Lung (tissue), 12 donors: Measurements from ENCODE around the gene CEP85L. TPM values are rescaled to one million over a fixed set of nuclear protein-coding genes. Genes with fewer than 3 reads are reported as not detected.

Experiments used
- ATAC-seq: fragments of 200-7000 bp; cut with Tn5 transposase; one replicate; pipeline ENCODE4 v1.9.1; 2020; ENCODE audit warnings: moderate number of reproducible peaks; ENCODE audit not compliant: insufficient read depth, low FRiP score
- DNase-seq, 3 donors: peaks; one replicate each; pipeline ENCODE4 v3.0.0-alpha.2; 2013 to 2017
- H3K27ac ChIP-seq, 2 donors: one replicate each; pipeline ENCODE4 v1.5.1; 2013; ENCODE audit warnings: mild to moderate bottlenecking in 2 of 2, moderate library complexity in 2 of 2, control low read depth in 1 of 2, inconsistent platforms in 1 of 2, low read depth in 1 of 2, low read length in 1 of 2
- H3K27me3 ChIP-seq, 3 donors: one replicate each; pipeline ENCODE4 v1.5.1; 2013; ENCODE audit warnings: low read length in 2 of 3; ENCODE audit not compliant: control insufficient read depth in 3 of 3, insufficient read depth in 3 of 3
- H3K36me3 ChIP-seq, 4 donors: one replicate each; pipeline ENCODE4 v1.5.1; 2013; ENCODE audit warnings: low read length in 4 of 4, mild to moderate bottlenecking in 1 of 4, moderate library complexity in 1 of 4; ENCODE audit not compliant: control insufficient read depth in 4 of 4, insufficient read depth in 4 of 4
- H3K4me1 ChIP-seq, 5 donors: one replicate each; pipeline ENCODE4 v1.5.1; 2013; ENCODE audit warnings: low read length in 5 of 5, mild to moderate bottlenecking in 2 of 5, moderate library complexity in 1 of 5; ENCODE audit not compliant: control insufficient read depth in 5 of 5, insufficient read depth in 5 of 5
- H3K4me3 ChIP-seq: one replicate; pipeline ENCODE4 v1.5.1; 2013; ENCODE audit warnings: mild to moderate bottlenecking, control low read depth, moderate library complexity
- H3K9ac ChIP-seq, 2 donors: one replicate each; pipeline ENCODE4 v1.5.1; 2013; ENCODE audit warnings: low read length in 2 of 2, control low read depth in 1 of 2; ENCODE audit not compliant: insufficient read depth in 1 of 2
- H3K9me3 ChIP-seq, 4 donors: one replicate each; pipeline ENCODE4 v1.5.1; 2013; ENCODE audit warnings: low read length in 3 of 4, mild to moderate bottlenecking in 1 of 4, moderate library complexity in 1 of 4; ENCODE audit not compliant: control insufficient read depth in 4 of 4, insufficient read depth in 3 of 4
- CTCF ChIP-seq: IDR thresholded peaks from 2 replicates; pipeline ENCODE4 v1.5.1; 2012; ENCODE audit warnings: mild to moderate bottlenecking; ENCODE audit errors: control extremely low read depth, extremely low read depth
- WGBS, 2 donors: extraction: QIAGEN DNeasy Blood & Tissue Kit; methylation state at CpG; one replicate each; pipeline ENCODE4 v1.1.7; 2013; 5-methylcytosine and 5-hydroxymethylcytosine counted together
- polyA plus RNA-seq, 2 donors: library from polyadenylated mRNA; stranded (reverse); fragments of 200-250 nt; gene quantifications; one replicate each; pipeline ENCODE4 v1.2.1, GENCODE V29; 2013
- total RNA-seq, 2 donors: library from RNA; depleted of rRNA in 1 of 2; stranded (reverse); fragments of >200 nt in 1 of 2; gene quantifications; one replicate each; pipeline ENCODE4 v1.2.1, GENCODE V29; 2014 to 2021
- donor health status: control.
- donor health status: control.
- donor health status: Bipolar disorder and iron deficiency.
- donor health status: healthy.
- donor health status: DM: yes; HTN: yes; CAD: no.

The CEP85L gene
- total and polyA plus RNA-seq, 4 donors: 1.3 to 40.8 (median 7.1) TPM

DNA sequence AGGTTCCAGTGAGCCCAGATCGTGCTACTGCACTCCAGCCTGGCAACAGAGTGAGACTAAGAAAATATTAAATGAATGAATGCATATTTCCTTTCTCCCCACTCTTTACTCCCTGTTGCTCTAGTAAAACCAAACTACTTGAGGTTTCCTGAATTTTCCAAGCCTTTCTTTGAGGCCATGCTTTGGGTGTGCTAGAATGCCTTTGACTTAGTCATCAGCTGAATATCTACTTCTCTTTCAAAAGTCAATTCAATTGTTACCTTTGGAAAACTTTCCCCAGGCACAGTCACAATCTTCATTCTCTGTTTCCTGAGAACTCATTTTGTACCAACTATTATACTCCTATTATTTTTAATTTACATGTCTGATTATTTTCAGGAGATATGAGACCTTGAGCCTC, 27.5 kb upstream of the CEP85L start:
- Histone ChIP-seq H3K4me1 (peaks cover 0 to 3% (median 0%) of the 10 kb centered on the region in 5 donors), H3K4me3 (no peak overlapping the region), H3K27me3 (no peaks in the 10 kb centered on the region), H3K9me3 (no peaks in the 10 kb centered on the region), H3K27ac (no peak overlapping the region), H3K36me3 (no peaks in the 10 kb centered on the region), H3K9ac (no peak overlapping the region)
- 89 to 96% methylated on average over 1 of the region's 1 CpG for WGBS, 2 donors
- no peak for TF ChIP-seq CTCF
- DNase-seq (no peak), ATAC-seq (no peak)

GRCh38 chr6:118677193-118677592, 25.8 kb upstream of the CEP85L start:
- H3K36me3 ChIP-seq: no peaks in the 10 kb centered on the region
- DNase-seq (peak in 2 of 3 donors; percentile 19 to 30), ATAC-seq (no peak)
- H3K9me3 ChIP-seq: no peaks in the 10 kb centered on the region
- no peaks in the 10 kb centered on the region for H3K27me3 ChIP-seq
- H3K9ac ChIP-seq: no peak overlapping the region
- H3K4me3 ChIP-seq: no peak overlapping the region
- H3K27ac ChIP-seq: no peak overlapping the region
- no peak for TF ChIP-seq CTCF
- 75 to 87% methylated on average over 4 of the region's 4 CpGs for WGBS, 2 donors
- H3K4me1 ChIP-seq: peaks cover 0 to 1% (median 0%) of the 10 kb centered on the region in 5 donors

DNA sequence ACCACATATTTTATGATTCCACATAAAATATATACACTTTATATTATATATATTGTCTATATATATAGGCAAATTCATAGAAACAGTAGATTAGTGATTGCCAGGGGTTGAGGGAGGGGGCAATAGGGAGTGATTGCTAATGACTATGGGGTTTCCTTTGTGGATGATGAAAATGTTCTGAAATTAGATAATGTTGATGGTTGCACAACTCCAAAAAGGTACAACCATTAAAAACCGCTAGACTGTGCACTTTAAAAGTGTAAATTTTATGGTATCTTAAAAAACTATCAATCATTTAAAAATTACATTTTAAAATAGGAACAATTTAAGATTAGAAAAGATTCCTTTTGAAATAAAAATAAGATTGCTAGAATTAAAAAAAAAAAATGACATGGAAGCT, 23.8 kb upstream of the CEP85L start:
- no peak overlapping the region for H3K9ac ChIP-seq
- H3K27me3 ChIP-seq: no peaks in the 10 kb centered on the region
- no peak for TF ChIP-seq CTCF
- ATAC-seq (no peak), DNase-seq (no peak)
- H3K4me1 ChIP-seq: peaks cover 0 to 1% (median 0%) of the 10 kb centered on the region in 5 donors
- no peak overlapping the region for H3K4me3 ChIP-seq
- no peaks in the 10 kb centered on the region for H3K9me3 ChIP-seq
- no peak overlapping the region for H3K27ac ChIP-seq
- WGBS, 2 donors: 92 to 97% methylated on average over 1 of the region's 1 CpG
- H3K36me3 ChIP-seq: no peaks in the 10 kb centered on the region

GRCh38 chr6:118674772-118675171, 23.4 kb upstream of the CEP85L start:
- no peak for DNase-seq
- 87 to 94% methylated on average over 1 of the region's 1 CpG for WGBS, 2 donors
- Histone ChIP-seq H3K9ac (no peak overlapping the region), H3K4me3 (no peak overlapping the region), H3K9me3 (no peaks in the 10 kb centered on the region), H3K36me3 (no peaks in the 10 kb centered on the region), H3K27me3 (no peaks in the 10 kb centered on the region), H3K4me1 (no peaks in the 10 kb centered on the region), H3K27ac (no peak overlapping the region)
- TF ChIP-seq CTCF: no peak
- ATAC-seq: no peak
